H1 (cell line): ENCODE results near the gene SIX3. TPM values are rescaled to one million over a fixed set of nuclear protein-coding genes. Genes with fewer than 3 reads are reported as not detected.

Source experiments
- CTCF ChIA-PET: fragments of 300-600 bp; sonication (Branson Sonifier 250); formaldehyde crosslinking; loops from one replicate; lab custom pipeline; 2021; ENCODE audit not compliant: partially characterized antibody; lab: Charles Lee
- POLR2A ChIA-PET: fragments of 300-600 bp; sonication (Branson Sonifier 250); formaldehyde crosslinking; loops from one replicate; lab custom pipeline; 2021; ENCODE audit warnings: inconsistent platforms; ENCODE audit not compliant: partially characterized antibody; lab: Charles Lee
- DNase-seq, 2 experiments: peaks; one replicate each; pipeline versions ENCODE4 v3.0.0 to v3.0.0-alpha.2; 2010 to 2022; ENCODE audit warnings: low spot score in 2 of 2, low read depth in 1 of 2, mixed read lengths in 1 of 2
- FAIRE-seq: peaks from 2 replicates; lab custom pipeline; 2011; peaks lifted over from hg19 to GRCh38; lab: Jason Lieb, UNC
- H2AFZ ChIP-seq: 2 replicates; pipeline ENCODE4 v1.8.1; 2012; ENCODE audit warnings: low read length, inconsistent platforms
- H2AK5ac ChIP-seq: 2 replicates; pipeline ENCODE4 v1.6.1; 2013; ENCODE audit warnings: low read depth, low read length
- H2BK120ac ChIP-seq: replicated peaks from 2 replicates; pipeline ENCODE3; 2013; ENCODE audit warnings: low read depth, low read length, inconsistent platforms
- H2BK12ac ChIP-seq: 2 replicates; pipeline ENCODE4 v1.6.1; 2013; ENCODE audit warnings: low read depth, low read length
- H2BK15ac ChIP-seq: 2 replicates; pipeline ENCODE4 v1.6.1; 2013; ENCODE audit warnings: low read length
- H2BK20ac ChIP-seq: 2 replicates; pipeline ENCODE4 v1.6.1; 2013; ENCODE audit warnings: low read length
- H2BK5ac ChIP-seq: 2 replicates; pipeline ENCODE4 v1.6.1; 2013; ENCODE audit warnings: low read depth, low read length
- H3K14ac ChIP-seq: 2 replicates; pipeline ENCODE4 v1.6.1; 2013; ENCODE audit warnings: inconsistent platforms; ENCODE audit not compliant: insufficient read length
- H3K18ac ChIP-seq: 2 replicates; pipeline ENCODE4 v1.6.1; 2013; ENCODE audit warnings: low read length; ENCODE audit errors: extremely low read depth
- H3K23ac ChIP-seq: 2 replicates; pipeline ENCODE4 v1.6.1; 2013; ENCODE audit warnings: inconsistent platforms; ENCODE audit not compliant: insufficient read length
- H3K23me2 ChIP-seq: 2 replicates; pipeline ENCODE4 v1.6.1; 2013; ENCODE audit warnings: low read depth, low read length
- H3K27ac ChIP-seq: 2 replicates; pipeline ENCODE4 v1.6.1; 2011; ENCODE audit warnings: low read depth, low read length, inconsistent platforms
- H3K27me3 ChIP-seq, 4 experiments: replicated peaks in 1 of 4; 1 replicate in 1 of 4; 2 replicates in 3 of 4; pipeline versions ENCODE4 v1.6.1 to v1.8.1; 2011 to 2013; ENCODE audit warnings: low read length in 3 of 4, mild to moderate bottlenecking in 3 of 4, inconsistent platforms in 2 of 4, mixed read lengths in 2 of 4, moderate library complexity in 1 of 4; ENCODE audit not compliant: control insufficient read depth in 3 of 4, insufficient read depth in 3 of 4; ENCODE audit errors: extremely low read depth in 1 of 4
- H3K36me3 ChIP-seq, 4 experiments: 2 replicates each; pipeline versions ENCODE4 v1.6.1 to v1.8.1; 2011 to 2013; ENCODE audit warnings: mild to moderate bottlenecking in 4 of 4, low read length in 3 of 4, moderate library complexity in 2 of 4, control low read depth in 1 of 4, inconsistent platforms in 1 of 4; ENCODE audit not compliant: insufficient read depth in 4 of 4, control insufficient read depth in 2 of 4
- H3K4ac ChIP-seq: replicated peaks from 2 replicates; pipeline ENCODE3; 2013; ENCODE audit warnings: low read length, low read depth, mixed read lengths, inconsistent platforms; ENCODE audit not compliant: insufficient read length
- H3K4me1 ChIP-seq, 4 experiments: replicated peaks in 1 of 4; 1 replicate in 1 of 4; 2 replicates in 3 of 4; pipeline versions ENCODE4 v1.6.1 to v1.8.1; 2011 to 2013; ENCODE audit warnings: low read length in 3 of 4, inconsistent platforms in 2 of 4, mixed read lengths in 1 of 4; ENCODE audit not compliant: insufficient read depth in 4 of 4, control insufficient read depth in 3 of 4
- H3K4me2 ChIP-seq, 2 experiments: 2 replicates each; pipeline versions ENCODE4 v1.6.1 to v1.8.1; 2011 to 2013; ENCODE audit warnings: low read depth in 2 of 2, low read length in 2 of 2, control low read depth in 1 of 2, inconsistent platforms in 1 of 2, mild to moderate bottlenecking in 1 of 2; ENCODE audit not compliant: insufficient read depth in 1 of 2
- H3K4me3 ChIP-seq, 4 experiments: fragments of 200-600, 300-600 bp in 1 of 4; sonication (generic), shearing (Covaris generic), sonication (Bioruptor Twin) in 1 of 4; 2 replicates each; pipeline versions ENCODE4 v1.5.1 to v1.8.1; 2011 to 2016; ENCODE audit warnings: low read length in 4 of 4, low read depth in 3 of 4, control low read depth in 2 of 4, inconsistent platforms in 2 of 4, mild to moderate bottlenecking in 2 of 4, mixed read lengths in 1 of 4, moderate library complexity in 1 of 4; ENCODE audit not compliant: insufficient read depth in 2 of 4; ENCODE audit errors: extremely low read depth in 1 of 4
- H3K56ac ChIP-seq: replicated peaks from 2 replicates; pipeline ENCODE3; 2013; ENCODE audit warnings: low read depth, mild to moderate bottlenecking, mixed read lengths, low read length, inconsistent platforms; ENCODE audit not compliant: insufficient read length
- H3K79me1 ChIP-seq: 2 replicates; pipeline ENCODE4 v1.6.1; 2013; ENCODE audit warnings: low read depth, low read length, control low read depth
- H3K79me2 ChIP-seq, 2 experiments: 2 replicates each; pipeline versions ENCODE4 v1.6.1 to v1.8.1; 2012 to 2013; ENCODE audit warnings: low read length in 2 of 2, mild to moderate bottlenecking in 2 of 2, inconsistent platforms in 1 of 2; ENCODE audit not compliant: insufficient read depth in 2 of 2, control insufficient read depth in 1 of 2
- H3K9ac ChIP-seq, 4 experiments: replicated peaks in 1 of 4; 1 replicate in 1 of 4; 2 replicates in 3 of 4; pipeline versions ENCODE4 v1.6.1 to v1.8.1; 2011 to 2013; ENCODE audit warnings: low read depth in 3 of 4, low read length in 3 of 4, control low read depth in 2 of 4, mild to moderate bottlenecking in 2 of 4, moderate library complexity in 2 of 4, inconsistent platforms in 1 of 4; ENCODE audit errors: extremely low read depth in 1 of 4
- H3K9me3 ChIP-seq, 2 experiments: 2 replicates each; pipeline versions ENCODE4 v1.6.1 to v1.8.1; 2012 to 2013; ENCODE audit warnings: mild to moderate bottlenecking in 2 of 2, moderate library complexity in 2 of 2, control low read depth in 1 of 2, inconsistent platforms in 1 of 2, low read depth in 1 of 2, low read length in 1 of 2, mixed read lengths in 1 of 2; ENCODE audit not compliant: insufficient read depth in 2 of 2
- H4K20me1 ChIP-seq, 2 experiments: replicated peaks in 1 of 2; 2 replicates each; pipeline versions ENCODE3 to v1.8.1; 2011 to 2013; ENCODE audit warnings: inconsistent platforms in 2 of 2, low read length in 2 of 2, mild to moderate bottlenecking in 1 of 2; ENCODE audit not compliant: insufficient read depth in 2 of 2, control insufficient read depth in 1 of 2
- H4K5ac ChIP-seq: 2 replicates; pipeline ENCODE4 v1.6.1; 2013; ENCODE audit warnings: low read length, low read depth, mixed read lengths, inconsistent platforms; ENCODE audit not compliant: insufficient read length
- H4K8ac ChIP-seq: 2 replicates; pipeline ENCODE4 v1.8.0; 2013; ENCODE audit warnings: mild to moderate bottlenecking, moderate library complexity, low read length, inconsistent platforms; ENCODE audit not compliant: insufficient read depth; ENCODE audit errors: extremely low read depth
- H4K91ac ChIP-seq: replicated peaks from 2 replicates; pipeline ENCODE3; 2013; ENCODE audit warnings: low read length, mixed read lengths, inconsistent platforms; ENCODE audit not compliant: insufficient read length
- BACH1 ChIP-seq: IDR thresholded peaks from 2 replicates; pipeline ENCODE4 v1.6.1; 2012; ENCODE audit warnings: low read length, improper control_type of control experiment
- CBX8 ChIP-seq: fragments of 300-800, 300-1000 bp; sonication (generic); IDR thresholded peaks from 2 replicates; pipeline ENCODE4 v1.7.1; 2016; ENCODE audit warnings: low read depth, low read length, borderline replicate concordance
- CEBPB ChIP-seq: IDR thresholded peaks from 2 replicates; pipeline ENCODE4 v1.6.1; 2012; ENCODE audit warnings: low read depth, low read length
- CTBP2 ChIP-seq: IDR thresholded peaks from 2 replicates; pipeline ENCODE4 v1.7.0; 2011; ENCODE audit warnings: borderline replicate concordance, mild to moderate bottlenecking, moderate library complexity, mixed read lengths, low read length; ENCODE audit not compliant: insufficient read depth, insufficient read length
- KDM4A ChIP-seq: IDR thresholded peaks from one replicate; pipeline ENCODE4 v1.7.1; 2012; ENCODE audit warnings: low read depth, mild to moderate bottlenecking, moderate library complexity, low read length, inconsistent platforms; ENCODE audit not compliant: severe bottlenecking
- POLR2AphosphoS5 ChIP-seq: IDR thresholded peaks from 2 replicates; pipeline ENCODE4 v1.6.1; 2011; ENCODE audit warnings: low read depth, low read length
- RAD21 ChIP-seq, 2 experiments: IDR thresholded peaks in 1 of 2; conservative IDR thresholded peaks in 1 of 2; 2 replicates each; pipeline ENCODE4 v1.6.1; 2011; ENCODE audit warnings: low read depth in 2 of 2, low read length in 2 of 2, improper control_type of control experiment in 1 of 2, inconsistent platforms in 1 of 2, mild to moderate bottlenecking in 1 of 2, moderate library complexity in 1 of 2
- SIX5 ChIP-seq: IDR thresholded peaks from 2 replicates; pipeline ENCODE4 v1.6.1; 2011; ENCODE audit warnings: mild to moderate bottlenecking, low read depth, low read length
- YY1 ChIP-seq: IDR thresholded peaks from 2 replicates; pipeline ENCODE4 v1.6.1; 2011; ENCODE audit warnings: low read depth, mild to moderate bottlenecking, low read length
- ZNF274 ChIP-seq: IDR thresholded peaks from 2 replicates; pipeline ENCODE4 v1.7.0; 2012; ENCODE audit warnings: low read length, borderline replicate concordance; ENCODE audit errors: extremely low read depth
- WGBS, 2 experiments: shearing (Covaris generic) in 1 of 2; methylation state at CpG; one replicate each; pipeline versions ENCODE4 v1.1.6 to v1.1.7; 2013 to 2015; ENCODE audit warnings: low lambda C conversion rate in 2 of 2, mixed read lengths in 2 of 2, inconsistent platforms in 1 of 2, low coverage in 1 of 2, missing lambda C conversion rate in 1 of 2; ENCODE audit not compliant: insufficient replicate concordance in 2 of 2, insufficient coverage in 1 of 2, insufficient read length in 1 of 2; ENCODE audit errors: extremely low coverage in 1 of 2, missing lambda C conversion rate in 1 of 2; 5-methylcytosine and 5-hydroxymethylcytosine counted together
- polyA plus RNA-seq, 7 experiments: library from polyadenylated mRNA; depleted of rRNA in 3 of 7; stranded (reverse) in 5 of 7; unstranded in 2 of 7; fragments of >200 nt in 5 of 7; fragments of 200-250 nt in 2 of 7; gene quantifications; 1 replicate in 5 of 7; 2 replicates in 1 of 7; 4 replicates in 1 of 7; pipeline versions ENCODE4 v1.2.1 to v1.2.3, GENCODE V29; 2011 to 2013; ENCODE audit warnings: missing spikeins in 2 of 7, mixed read lengths in 2 of 7
- total RNA-seq: library from RNA; stranded (reverse); fragmentation: NEBNext Ultra II Directional; extraction: Animal tissue kit (Norgen Biotek cat#: 25700); gene quantifications from 2 replicates; pipeline ENCODE4 v1.2.1, GENCODE V29; 2021

SIX3 gene
- total and polyA plus RNA-seq, 2 of the 8 experiments (the other 6 are each of a cell fraction or from before 2014, with no cell fraction given) = 0.02 to 0.19 TPM

DNA sequence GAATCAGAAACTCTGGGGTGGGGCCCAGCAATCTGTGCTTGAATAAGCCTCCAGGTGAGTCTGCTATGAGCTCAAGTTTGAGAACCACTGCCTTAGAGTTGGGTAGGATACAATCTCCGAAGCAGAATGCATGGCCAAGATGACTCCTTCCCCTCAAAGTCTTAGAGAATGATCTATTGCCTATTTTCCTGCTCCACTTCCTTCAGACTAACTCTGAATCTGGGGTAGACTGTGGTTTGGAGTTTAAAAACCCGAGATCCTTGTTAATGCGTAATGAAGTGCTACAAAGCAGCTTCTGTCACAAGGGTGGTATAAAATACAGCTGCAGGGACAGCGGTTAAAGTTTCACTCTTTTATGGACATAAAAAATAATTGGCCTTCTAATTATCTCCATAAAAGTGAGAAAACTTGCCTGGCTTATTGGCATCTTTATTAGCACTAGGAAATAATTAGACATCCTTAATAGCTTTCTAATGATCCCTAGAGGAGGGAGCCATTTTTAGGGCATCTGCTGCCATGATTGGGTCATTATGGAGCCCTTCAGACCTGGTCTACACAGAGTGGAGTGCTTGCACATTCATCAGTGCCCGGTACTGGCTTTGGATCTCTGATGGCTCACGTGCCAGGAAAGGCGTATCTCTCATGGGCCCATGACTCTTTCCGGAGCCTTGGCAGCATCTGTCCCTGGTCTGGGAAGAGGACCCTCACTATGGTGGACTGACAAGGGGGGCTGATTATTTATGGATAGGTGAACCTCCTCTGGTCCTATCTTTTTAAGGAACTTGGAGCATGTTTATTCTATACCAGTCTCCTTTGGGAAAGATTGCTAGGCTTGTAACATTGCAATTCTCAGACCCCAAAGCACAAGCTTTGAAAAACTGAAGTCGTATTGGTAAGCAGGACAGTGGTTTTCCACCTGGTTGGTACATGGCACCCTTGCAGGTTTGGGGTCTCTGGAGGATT lies 39.5 kb downstream of the SIX3 start:
- no peaks in the 10 kb centered on the region for H3K27me3 ChIP-seq
- H4K5ac ChIP-seq = no peak overlapping the region
- no peak overlapping the region for H2BK12ac ChIP-seq
- H3K9me3 ChIP-seq = no peaks in the 10 kb centered on the region
- ChIA-PET CTCF (interaction anchor here (0.7 to 7.8 kb wide), 34 partner anchors 9 to 603 kb away, joined by 3 to 105 read pairs (median 4); partner anchors contain the start of gene SIX2), POLR2A (interaction anchor here (1.2 to 1.3 kb wide), 2 partner anchors 30 to 627 kb away, joined by 3 read pairs; no protein-coding TSS in a partner anchor)
- no peak overlapping the region for H3K27ac ChIP-seq
- no peak overlapping the region for H3K14ac ChIP-seq
- WGBS, 2 experiments = 75% methylated on average over 9 of the region's 9 CpGs; no CpG with 5 or more reads in 1 of the 2 experiments
- no peak for DNase-seq
- no peak overlapping the region for H3K4ac ChIP-seq
- H3K4me1 ChIP-seq = peaks cover 0 to 4% (median 1%) of the 10 kb centered on the region in 4 experiments; a peak in 4 of 7 replicates
- H4K91ac ChIP-seq = no peak overlapping the region
- no peaks in the 10 kb centered on the region for H3K36me3 ChIP-seq
- no peak overlapping the region for H2BK120ac ChIP-seq
- H4K20me1 ChIP-seq = no peaks in the 10 kb centered on the region
- H3K4me2 ChIP-seq = no peak overlapping the region
- no peak overlapping the region for H3K4me3 ChIP-seq
- H2AFZ ChIP-seq = no peak overlapping the region
- no peak overlapping the region for H4K8ac ChIP-seq
- H3K56ac ChIP-seq = no peak overlapping the region
- no peak overlapping the region for H3K18ac ChIP-seq
- H2BK5ac ChIP-seq = no peak overlapping the region
- no peaks in the 10 kb centered on the region for H3K23me2 ChIP-seq
- H3K23ac ChIP-seq = no peak overlapping the region
- no peak overlapping the region for H2AK5ac ChIP-seq
- H2BK20ac ChIP-seq = no peak overlapping the region
- H2BK15ac ChIP-seq = no peak overlapping the region
- no peak for FAIRE-seq
- no peaks in the 10 kb centered on the region for H3K79me1 ChIP-seq
- H3K79me2 ChIP-seq = no peaks in the 10 kb centered on the region
- no peak overlapping the region for H3K9ac ChIP-seq
- TF ChIP-seq BACH1 = no peak
- TF ChIP-seq KDM4A = no peak
- no peak for TF ChIP-seq POLR2AphosphoS5
- no peak for TF ChIP-seq YY1
- no peak for TF ChIP-seq SIX5
- no peak for TF ChIP-seq CTBP2
- TF ChIP-seq RAD21 (IDR thresholded peaks at IDR 0.05 in 1 of 2, conservative IDR thresholded peaks at IDR 0.05 in 1 of 2; ENCODE audit: low read depth in 2 of 2, low read length in 2 of 2) = no peak
- TF ChIP-seq CBX8 = no peak
- TF ChIP-seq CEBPB = no peak
- TF ChIP-seq ZNF274 = no peak
